CD4-positive, CD25-positive, alpha-beta regulatory T cell (primary cell): ENCODE results near the gene C11orf86. TPM values are rescaled to one million over a fixed set of nuclear protein-coding genes. Genes with fewer than 3 reads are reported as not detected.
A peak's percentile ranks its signal among the peaks of the same experiment; 100 is the strongest.

Experiments
- ATAC-seq, 2 donors: fragments of 150-1000 bp; cut with Tn5 transposase; one replicate each; pipeline ENCODE4 v1.10.0; 2021; ENCODE audit warnings: low read depth in 2 of 2, moderate number of reproducible peaks in 2 of 2, moderate library complexity in 1 of 2
- DNase-seq, 3 donors: peaks; one replicate each; pipeline versions ENCODE4 v3.0.0 to v3.0.0-alpha.2; 2012 to 2022; ENCODE audit warnings: mixed read lengths in 1 of 3
- H3K27ac ChIP-seq: one replicate; pipeline ENCODE4 v1.7.0; 2013; ENCODE audit warnings: mild to moderate bottlenecking, low read length; ENCODE audit not compliant: insufficient read depth, poor library complexity, severe bottlenecking
- H3K27me3 ChIP-seq: one replicate; pipeline ENCODE4 v1.7.0; 2013; ENCODE audit warnings: low read length; ENCODE audit not compliant: control insufficient read depth, insufficient read depth
- H3K36me3 ChIP-seq: one replicate; pipeline ENCODE4 v1.7.0; 2013; ENCODE audit warnings: mild to moderate bottlenecking, low read length, moderate library complexity; ENCODE audit not compliant: control insufficient read depth, insufficient read depth
- H3K4me1 ChIP-seq: 2 replicates; pipeline ENCODE4 v1.7.0; 2013; ENCODE audit warnings: mild to moderate bottlenecking, low read length; ENCODE audit not compliant: insufficient read depth, control insufficient read depth, poor library complexity, severe bottlenecking
- H3K4me3 ChIP-seq: one replicate; pipeline ENCODE4 v1.7.0; 2013; ENCODE audit warnings: low read depth, mild to moderate bottlenecking, low read length, moderate library complexity
- H3K9me3 ChIP-seq, 2 experiments: 1 replicate in 1 of 2; 2 replicates in 1 of 2; pipeline ENCODE4 v1.7.0; 2013; ENCODE audit warnings: low read length in 2 of 2, mild to moderate bottlenecking in 1 of 2, moderate library complexity in 1 of 2; ENCODE audit not compliant: control insufficient read depth in 2 of 2
- H3K27ac Mint-ChIP-seq, 3 donors: one replicate each; pipeline ENCODE4 v1.8.0; 2020 to 2022; ENCODE audit warnings: mild to moderate bottlenecking in 3 of 3, mixed read lengths in 3 of 3, moderate library complexity in 2 of 3
- H3K27me3 Mint-ChIP-seq: one replicate; pipeline ENCODE4 v1.8.0; 2022; ENCODE audit warnings: mild to moderate bottlenecking, mixed read lengths
- H3K36me3 Mint-ChIP-seq: one replicate; pipeline ENCODE4 v1.8.0; 2020; ENCODE audit warnings: mixed read lengths
- H3K4me1 Mint-ChIP-seq, 4 donors: one replicate each; pipeline ENCODE4 v1.8.0; 2020 to 2022; ENCODE audit warnings: mixed read lengths in 4 of 4, mild to moderate bottlenecking in 1 of 4
- H3K4me3 Mint-ChIP-seq, 4 donors: one replicate each; pipeline ENCODE4 v1.8.0; 2020 to 2022; ENCODE audit warnings: mild to moderate bottlenecking in 4 of 4, mixed read lengths in 4 of 4, moderate library complexity in 3 of 4
- H3K9me3 Mint-ChIP-seq, 7 donors: one replicate each; pipeline ENCODE4 v1.8.0; 2020 to 2022; ENCODE audit warnings: mixed read lengths in 7 of 7, mild to moderate bottlenecking in 3 of 7, moderate library complexity in 2 of 7
- polyA plus RNA-seq, 4 donors: library from polyadenylated mRNA; unstranded; fragments of 300-500 nt; fragmentation: Illumina TruSeq; gene quantifications; one replicate each; pipeline ENCODE4 v1.2.3, GENCODE V29; 2021
- total RNA-seq: library from RNA; stranded (reverse); gene quantifications from one replicate; pipeline ENCODE4 v1.2.3, GENCODE V29; 2022

Gene C11orf86
- total and polyA plus RNA-seq, 5 donors from 2014 or later = not detected

GRCh38 chr11:67022341-67022933 lies 47.3 kb downstream of the C11orf86 start:
- Histone ChIP-seq H3K9me3 (no peaks in the 10 kb centered on the region), H3K36me3 (no peaks in the 10 kb centered on the region), H3K4me1 (peaks cover 27% of the 10 kb centered on the region), H3K4me3 (no peak overlapping the region), H3K27ac (no peak overlapping the region), H3K27me3 (peaks cover 8% of the 10 kb centered on the region)
- H3K4me1 Mint-ChIP-seq = peaks cover 0 to 40% (median 8%) of the 10 kb centered on the region in 4 donors
- DNase-seq = no peak
- no peaks in the 10 kb centered on the region for H3K36me3 Mint-ChIP-seq
- no peak for ATAC-seq
- H3K4me3 Mint-ChIP-seq = peak overlapping the region in 2 of 4 donors; percentile 44 to 49
- H3K27me3 Mint-ChIP-seq = peaks cover 61% of the 10 kb centered on the region
- peak overlapping the region in 1 of 3 donors; percentile 60 for H3K27ac Mint-ChIP-seq
- peaks cover 0 to 4% (median 2%) of the 10 kb centered on the region in 7 donors for H3K9me3 Mint-ChIP-seq

GRCh38 chr11:67022961-67023956 lies 48.2 kb downstream of the C11orf86 start, which contains the start of gene SYT12:
TSS of gene SYT12 (plus strand) at chr11:67023134. CDS start at chr11:67030145, 7,011 bp downstream.
- no peak for ATAC-seq

GRCh38 chr11:67023957-67024353 lies 48.9 kb downstream of the C11orf86 start:
- peaks cover 0 to 40% (median 8%) of the 10 kb centered on the region in 4 donors for H3K4me1 Mint-ChIP-seq
- Histone ChIP-seq H3K9me3 (no peaks in the 10 kb centered on the region), H3K27me3 (peaks cover 8% of the 10 kb centered on the region), H3K4me3 (no peak overlapping the region), H3K4me1 (peaks cover 27% of the 10 kb centered on the region), H3K36me3 (no peaks in the 10 kb centered on the region), H3K27ac (no peak overlapping the region)
- DNase-seq (no peak), ATAC-seq (no peak)
- H3K36me3 Mint-ChIP-seq = no peaks in the 10 kb centered on the region
- H3K4me3 Mint-ChIP-seq = peak overlapping the region; percentile 47 to 84 (median 65)
- H3K27me3 Mint-ChIP-seq = peaks cover 63% of the 10 kb centered on the region
- peaks cover 0 to 3% (median under 1%) of the 10 kb centered on the region in 7 donors for H3K9me3 Mint-ChIP-seq
- no peak overlapping the region for H3K27ac Mint-ChIP-seq

More at GRCh38 chr11:67022961-67023956, 48.2 kb downstream of the C11orf86 start, which contains the start of gene SYT12:
- no peaks in the 10 kb centered on the region for H3K9me3 ChIP-seq
- peaks cover 0 to 40% (median 8%) of the 10 kb centered on the region in 4 donors for H3K4me1 Mint-ChIP-seq
- no peak within 1 kb of the TSS for H3K27ac ChIP-seq
- H3K27me3 Mint-ChIP-seq = peaks cover 67% of the 10 kb centered on the region
- peaks cover 27% of the 10 kb centered on the region for H3K4me1 ChIP-seq
- peak within 1 kb of the TSS in 1 of 3 donors; percentile 60 for H3K27ac Mint-ChIP-seq
- H3K27me3 ChIP-seq = peaks cover 8% of the 10 kb centered on the region
- peaks cover 0 to 4% (median 2%) of the 10 kb centered on the region in 7 donors for H3K9me3 Mint-ChIP-seq
- DNase-seq = peak in 1 of 3 donors; percentile 9
- no peaks in the 10 kb centered on the region for H3K36me3 Mint-ChIP-seq
- H3K4me3 ChIP-seq = no peak within 1 kb of the TSS
- H3K4me3 Mint-ChIP-seq = peak within 1 kb of the TSS; percentile 47 to 84 (median 65)
- no peaks in the 10 kb centered on the region for H3K36me3 ChIP-seq

GRCh38 chr11:67024410-67024809 lies 49.3 kb downstream of the C11orf86 start:
- H3K27me3 ChIP-seq = peaks cover 8% of the 10 kb centered on the region

GRCh38 chr11:67024966-67025365 lies 49.9 kb downstream of the C11orf86 start:
- no peak overlapping the region for H3K4me3 ChIP-seq
- DNase-seq = no peak
- H3K36me3 Mint-ChIP-seq = no peaks in the 10 kb centered on the region
- no peaks in the 10 kb centered on the region for H3K9me3 ChIP-seq
- no peak for ATAC-seq
- no peak overlapping the region for H3K27ac ChIP-seq
- H3K27ac Mint-ChIP-seq = no peak overlapping the region
- H3K9me3 Mint-ChIP-seq = peaks cover 0 to 2% (median 0%) of the 10 kb centered on the region in 7 donors
- H3K36me3 ChIP-seq = no peaks in the 10 kb centered on the region
- H3K27me3 ChIP-seq = peaks cover 8% of the 10 kb centered on the region
- H3K4me1 Mint-ChIP-seq = peaks cover 0 to 40% (median 8%) of the 10 kb centered on the region in 4 donors
- peak overlapping the region in 3 of 4 donors; percentile 50 to 65 (median 54) for H3K4me3 Mint-ChIP-seq
- peaks cover 61% of the 10 kb centered on the region for H3K27me3 Mint-ChIP-seq
- peaks cover 27% of the 10 kb centered on the region for H3K4me1 ChIP-seq

More at GRCh38 chr11:67024410-67024809, 49.3 kb downstream of the C11orf86 start:
- H3K4me1 Mint-ChIP-seq = peaks cover 0 to 40% (median 8%) of the 10 kb centered on the region in 4 donors
- Histone ChIP-seq H3K27ac (no peak overlapping the region), H3K9me3 (no peaks in the 10 kb centered on the region), H3K4me3 (peak overlapping the region; percentile 32), H3K4me1 (peaks cover 27% of the 10 kb centered on the region), H3K36me3 (no peaks in the 10 kb centered on the region)
- H3K9me3 Mint-ChIP-seq = peaks cover 0 to 3% (median 0%) of the 10 kb centered on the region in 7 donors
- no peaks in the 10 kb centered on the region for H3K36me3 Mint-ChIP-seq
- ATAC-seq (peak; percentile 61 to 68), DNase-seq (peak in 2 of 3 donors; percentile 52 to 75)
- peak overlapping the region in 1 of 3 donors; percentile 20 for H3K27ac Mint-ChIP-seq
- H3K4me3 Mint-ChIP-seq = peak overlapping the region; percentile 50 to 79 (median 70)
- H3K27me3 Mint-ChIP-seq = peaks cover 63% of the 10 kb centered on the region

- Histone ChIP-seq H3K4me1 (peaks cover 27% of the 10 kb centered on the region), H3K27me3 (peaks cover 8% of the 10 kb centered on the region), H3K27ac (no peak overlapping the region), H3K36me3 (no peaks in the 10 kb centered on the region), H3K4me3 (no peak overlapping the region), H3K9me3 (no peaks in the 10 kb centered on the region)
- H3K4me1 Mint-ChIP-seq = peaks cover 0 to 40% (median 8%) of the 10 kb centered on the region in 4 donors
- H3K27me3 Mint-ChIP-seq = peaks cover 65% of the 10 kb centered on the region
- H3K9me3 Mint-ChIP-seq = peaks cover 0 to 2% (median 0%) of the 10 kb centered on the region in 7 donors
- no peaks in the 10 kb centered on the region for H3K36me3 Mint-ChIP-seq
- H3K4me3 Mint-ChIP-seq = no peak overlapping the region
- ATAC-seq = no peak
- no peak overlapping the region for H3K27ac Mint-ChIP-seq
- DNase-seq = no peak
Observed at GRCh38 chr11:67025750-67026149, 50.6 kb downstream of the C11orf86 start.
